HCT116 (cell line): Measurements from ENCODE around the gene NAPSA. TPM values are rescaled to one million over a fixed set of nuclear protein-coding genes. Genes with fewer than 3 reads are reported as not detected.

Experiments
- ATAC-seq: fragments of 200-7000 bp; cut with Tn5 transposase; 2 replicates; pipeline ENCODE4 v1.9.1; 2020; ENCODE audit warnings: mild to moderate bottlenecking, moderate library complexity
- BruUV-seq: library from RNA; stranded (reverse); fragments of 400-500 nt; replicated peaks from 2 replicates; lab custom pipeline; 2021; lab: Mats Ljungman, UMichigan
- CTCF ChIA-PET: fragments of 300-600 bp; sonication (Branson Sonifier 250); formaldehyde crosslinking; loops from one replicate; lab custom pipeline; 2021; ENCODE audit warnings: antibody characterized with exemption; lab: Charles Lee
- POLR2A ChIA-PET: fragments of 300-600, 350-600 bp; sonication (Branson Sonifier 250); formaldehyde crosslinking; loops from one replicate; lab custom pipeline; 2021; ENCODE audit warnings: antibody characterized with exemption; lab: Charles Lee
- RAD21 ChIA-PET, 2 experiments: fragments of 300-600 bp; sonication (Branson Sonifier 250); formaldehyde crosslinking; loops; one replicate each; lab custom pipeline; 2023; ENCODE audit warnings: low total read pairs in 2 of 2; ENCODE audit not compliant: uncharacterized antibody in 2 of 2, unreplicated experiment in 2 of 2, low non-redundant PET in 1 of 2; lab: Charles Lee
- DNase-seq: peaks from one replicate; pipeline ENCODE4 v3.0.0-alpha.2; 2010; ENCODE audit warnings: low read depth, low spot score
- H2AFZ ChIP-seq: fragments of 200-600 bp; shearing (Covaris generic), sonication (generic); 2 replicates; pipeline ENCODE4 v1.6.1; 2017; ENCODE audit warnings: low read depth, mixed run types, mixed read lengths, antibody characterized with exemption, low read length; ENCODE audit not compliant: poor library complexity, severe bottlenecking
- H3K27ac ChIP-seq: 2 replicates; pipeline ENCODE4 v1.5.1; 2012; ENCODE audit warnings: low read depth, low read length
- H3K27me3 ChIP-seq: fragments of 200-600 bp; sonication (generic); 2 replicates; pipeline ENCODE4 v1.6.1; 2016; ENCODE audit warnings: mixed run types, low read length, mixed read lengths; ENCODE audit not compliant: insufficient read depth
- H3K36me3 ChIP-seq, 2 experiments: fragments of 200-500 bp in 1 of 2; fragments of 200-600 bp in 1 of 2; sonication (Bioruptor generic) in 1 of 2; sonication (generic) in 1 of 2; 2 replicates each; pipeline versions ENCODE4 v1.5.1 to v1.6.1; 2014 to 2016; ENCODE audit warnings: low read length in 2 of 2, inconsistent platforms in 1 of 2, mixed read lengths in 1 of 2, mixed run types in 1 of 2; ENCODE audit not compliant: insufficient read depth in 2 of 2, control insufficient read depth in 1 of 2
- H3K4me1 ChIP-seq, 2 experiments: fragments of 200-600 bp in 1 of 2; sonication (generic) in 1 of 2; 2 replicates each; pipeline versions ENCODE4 v1.5.1 to v1.6.1; 2012 to 2017; ENCODE audit warnings: low read length in 2 of 2, inconsistent platforms in 1 of 2, mild to moderate bottlenecking in 1 of 2, mixed read lengths in 1 of 2, mixed run types in 1 of 2, moderate library complexity in 1 of 2; ENCODE audit not compliant: insufficient read depth in 2 of 2, control insufficient read depth in 1 of 2
- H3K4me2 ChIP-seq: fragments of 200-600 bp; sonication (generic); 2 replicates; pipeline ENCODE4 v1.6.1; 2017; ENCODE audit warnings: mixed run types, low read length, mixed read lengths
- H3K4me3 ChIP-seq, 2 experiments: fragments of 200-600 bp in 1 of 2; sonication (generic) in 1 of 2; replicated peaks in 1 of 2; 2 replicates each; pipeline ENCODE4 v1.5.1; 2011 to 2016; ENCODE audit warnings: low read length in 2 of 2, control low read depth in 1 of 2, low read depth in 1 of 2, mild to moderate bottlenecking in 1 of 2, mixed read lengths in 1 of 2, mixed run types in 1 of 2
- H3K79me2 ChIP-seq: fragments of 200-600 bp; sonication (generic); 2 replicates; pipeline ENCODE4 v1.6.1; 2017; ENCODE audit warnings: mild to moderate bottlenecking, mixed run types, low read length, moderate library complexity, mixed read lengths; ENCODE audit not compliant: insufficient read depth
- H3K9ac ChIP-seq: fragments of 200-600 bp; sonication (generic); 2 replicates; pipeline ENCODE4 v1.6.1; 2016; ENCODE audit warnings: low read length, mixed read lengths
- H3K9me2 ChIP-seq: fragments of 200-600 bp; sonication (generic), shearing (Covaris generic); 2 replicates; pipeline ENCODE4 v1.6.1; 2017; ENCODE audit warnings: mixed run types, mild to moderate bottlenecking, moderate library complexity; ENCODE audit not compliant: insufficient read depth
- H3K9me3 ChIP-seq, 2 experiments: fragments of 200-500 bp in 1 of 2; fragments of 200-600 bp in 1 of 2; sonication (Bioruptor generic) in 1 of 2; sonication (generic) in 1 of 2; 2 replicates each; pipeline ENCODE4 v1.6.1; 2014 to 2017; ENCODE audit warnings: low read length in 2 of 2, mixed read lengths in 2 of 2, inconsistent platforms in 1 of 2, low read depth in 1 of 2, mild to moderate bottlenecking in 1 of 2, mixed run types in 1 of 2, moderate library complexity in 1 of 2; ENCODE audit not compliant: control insufficient read depth in 1 of 2, insufficient read depth in 1 of 2
- H4K20me1 ChIP-seq: fragments of 200-600 bp; sonication (generic), shearing (Covaris generic); 2 replicates; pipeline ENCODE4 v1.6.1; 2017; ENCODE audit warnings: mixed run types, mild to moderate bottlenecking, moderate library complexity; ENCODE audit not compliant: insufficient read depth
- CBX3 ChIP-seq: IDR thresholded peaks from 2 replicates; pipeline ENCODE4 v1.6.1; 2012; ENCODE audit warnings: low read depth
- CEBPB ChIP-seq: IDR thresholded peaks from 2 replicates; pipeline ENCODE4 v1.6.1; 2012; ENCODE audit warnings: low read depth
- CTCF ChIP-seq, 3 experiments: fragments of 200-600 bp in 1 of 3; sonication (generic) in 1 of 3; IDR thresholded peaks in 2 of 3; conservative IDR thresholded peaks in 1 of 3; 2 replicates each; pipeline ENCODE4 v1.5.1; 2012 to 2017; ENCODE audit warnings: low read depth in 2 of 3, low read length in 2 of 3, antibody characterized with exemption in 1 of 3, borderline replicate concordance in 1 of 3, control low read depth in 1 of 3, mild to moderate bottlenecking in 1 of 3, mixed read lengths in 1 of 3, mixed run types in 1 of 3, moderate library complexity in 1 of 3; ENCODE audit not compliant: insufficient read depth in 1 of 3
- EGR1 ChIP-seq: IDR thresholded peaks from 2 replicates; pipeline ENCODE4 v1.6.1; 2012; ENCODE audit warnings: low read depth
- EZH2 ChIP-seq: fragments of 200-600 bp; sonication (generic); IDR thresholded peaks from 2 replicates; pipeline ENCODE4 v1.6.1; 2017; ENCODE audit warnings: antibody characterized with exemption, mixed run types
- EZH2phosphoT487 ChIP-seq: fragments of 200-600 bp; IDR thresholded peaks from 2 replicates; pipeline ENCODE4 v1.6.1; 2018; ENCODE audit warnings: antibody characterized with exemption, borderline replicate concordance
- FOSL1 ChIP-seq: IDR thresholded peaks from 2 replicates; pipeline ENCODE4 v1.6.1; 2012; ENCODE audit warnings: low read depth
- JUND ChIP-seq: IDR thresholded peaks from 2 replicates; pipeline ENCODE4 v1.6.1; 2012
- POLR2AphosphoS5 ChIP-seq: IDR thresholded peaks from 2 replicates; pipeline ENCODE4 v1.6.1; 2011; ENCODE audit warnings: mild to moderate bottlenecking, low read depth, low read length, moderate library complexity
- REST ChIP-seq: IDR thresholded peaks from 2 replicates; pipeline ENCODE4 v1.6.1; 2012; ENCODE audit warnings: low read depth
- SP1 ChIP-seq: IDR thresholded peaks from 2 replicates; pipeline ENCODE4 v1.6.1; 2012; ENCODE audit warnings: low read depth
- SRF ChIP-seq: IDR thresholded peaks from 2 replicates; pipeline ENCODE4 v1.6.1; 2012; ENCODE audit warnings: low read depth
- YY1 ChIP-seq: IDR thresholded peaks from 2 replicates; pipeline ENCODE4 v1.6.1; 2011; ENCODE audit warnings: low read length, low read depth, moderate library complexity, mild to moderate bottlenecking; ENCODE audit not compliant: insufficient replicate concordance; ENCODE audit errors: extremely low read depth
- ZBTB33 ChIP-seq: IDR thresholded peaks from 2 replicates; pipeline ENCODE4 v1.6.1; 2011; ENCODE audit warnings: mild to moderate bottlenecking, low read length, moderate library complexity; ENCODE audit not compliant: insufficient replicate concordance; ENCODE audit errors: extremely low read depth
- intact Hi-C: fragments of 100-400 bp; cut with micrococcal nuclease; formaldehyde crosslinking; loops from 2 replicates; pipeline ENCODE4 v1.10.0; 2022
- total RNA-seq: library from RNA; stranded (reverse); gene quantifications from one replicate; pipeline ENCODE4 v1.2.1, GENCODE V29; 2021; ENCODE audit not compliant: unreplicated experiment

The NAPSA gene
- total RNA-seq, 1 experiment from 2014 or later, result 4.4 TPM

GRCh38 chr19:50318438-50318837, 47.0 kb downstream of the NAPSA start:
- no peaks in the 10 kb centered on the region for H3K27me3 ChIP-seq
- ATAC-seq, result no peak
- no TSS peak for BruUV-seq

GRCh38 chr19:50317115-50317514, 48.3 kb downstream of the NAPSA start:
- intact Hi-C loops, result no loop called here
- Histone ChIP-seq H3K9me2 (no peaks in the 10 kb centered on the region), H3K4me3 (no peak overlapping the region), H3K79me2 (no peaks in the 10 kb centered on the region), H3K27ac (no peak overlapping the region), H3K27me3 (no peaks in the 10 kb centered on the region), H3K4me2 (no peak overlapping the region), H3K9me3 (no peaks in the 10 kb centered on the region), H3K9ac (no peak overlapping the region), H2AFZ (no peak overlapping the region), H3K36me3 (no peaks in the 10 kb centered on the region; a peak in 1 of 4 replicates), H4K20me1 (no peaks in the 10 kb centered on the region), H3K4me1 (peaks cover 0 to 4% of the 10 kb centered on the region in 2 experiments; a peak in 1 of 4 replicates)
- RAD21 ChIA-PET, result no interaction called here
- DNase-seq (no peak), ATAC-seq (no peak)
- POLR2A ChIA-PET, result no interaction called here
- CTCF ChIA-PET, result no interaction called here
- BruUV-seq, result no TSS peak
- no peak for TF ChIP-seq JUND
- TF ChIP-seq EZH2phosphoT487, result no peak
- no peak for TF ChIP-seq REST
- no peak for TF ChIP-seq YY1
- no peak for TF ChIP-seq POLR2AphosphoS5
- TF ChIP-seq EZH2, result no peak
- TF ChIP-seq CTCF (IDR thresholded peaks at IDR 0.05 in 2 of 3, conservative IDR thresholded peaks at IDR 0.05 in 1 of 3; ENCODE audit: borderline replicate concordance in 1 of 3, insufficient read depth in 1 of 3, low read depth in 2 of 3, low read length in 2 of 3), result no peak
- TF ChIP-seq EGR1, result no peak
- no peak for TF ChIP-seq SRF
- TF ChIP-seq CEBPB, result no peak
- TF ChIP-seq FOSL1, result no peak
- TF ChIP-seq SP1, result no peak
- no peak for TF ChIP-seq ZBTB33

More at GRCh38 chr19:50318438-50318837, 47.0 kb downstream of the NAPSA start:
- POLR2A ChIA-PET, result no interaction called here
- Histone ChIP-seq H3K9ac (no peak overlapping the region), H3K4me3 (no peak overlapping the region), H3K9me3 (no peaks in the 10 kb centered on the region), H3K36me3 (peaks cover 2% of the 10 kb centered on the region in 2 experiments; a peak in 2 of 4 replicates), H3K27ac (no peak overlapping the region), H3K9me2 (no peaks in the 10 kb centered on the region), H3K79me2 (no peaks in the 10 kb centered on the region; the same call in 1 of the 2 replicates), H3K4me1 (peaks cover 0 to 4% of the 10 kb centered on the region in 2 experiments; a peak in 1 of 4 replicates), H3K4me2 (no peak overlapping the region), H4K20me1 (no peaks in the 10 kb centered on the region), H2AFZ (no peak overlapping the region)
- DNase-seq, result no peak
- no peak for TF ChIP-seq CBX3
- CTCF ChIA-PET, result no interaction called here
- RAD21 ChIA-PET, result no interaction called here
- intact Hi-C loops, result no loop called here
